HepG2 (cell line): Measurements from ENCODE around the gene HDAC4. TPM values are rescaled to one million over a fixed set of nuclear protein-coding genes. Genes with fewer than 3 reads are reported as not detected.

Experiments used
- CCDC6 ChIP-seq: sonication (generic); formaldehyde crosslinking; IDR thresholded peaks from 2 replicates; pipeline ENCODE4 v1.8.1; 2022; ENCODE audit warnings: mild to moderate bottlenecking, missing genetic modification reagents, moderate library complexity
- HCFC1 ChIP-seq: fragments of 150-350 bp; IDR thresholded peaks from 2 replicates; pipeline ENCODE4 v1.6.1; 2014; ENCODE audit warnings: low read depth, low read length
- KDM4B ChIP-seq: sonication (generic); formaldehyde crosslinking; IDR thresholded peaks from 2 replicates; pipeline ENCODE4 v1.4.0; 2020; ENCODE audit warnings: missing genetic modification reagents
- MEIS1 ChIP-seq: sonication (generic); formaldehyde crosslinking; IDR thresholded peaks from 2 replicates; pipeline ENCODE4 v1.9.0; 2021; ENCODE audit warnings: mild to moderate bottlenecking, missing genetic modification reagents, moderate library complexity, borderline replicate concordance
- NR1H2 ChIP-seq: sonication (generic); formaldehyde crosslinking; IDR thresholded peaks from 2 replicates; pipeline ENCODE4 v1.8.1; 2022; ENCODE audit warnings: low read depth, missing genetic modification reagents, borderline replicate concordance
- REPIN1 ChIP-seq: sonication (generic); formaldehyde crosslinking; IDR thresholded peaks from 2 replicates; pipeline ENCODE4 v1.8.0; 2022; ENCODE audit warnings: missing genetic modification reagents, low read depth, mild to moderate bottlenecking, borderline replicate concordance
- SOX13 ChIP-seq, 3 experiments: fragments of 450-650 bp in 1 of 3; sonication (generic) in 1 of 3; formaldehyde crosslinking in 1 of 3; IDR thresholded peaks in 2 of 3; conservative IDR thresholded peaks in 1 of 3; 2 replicates each; pipeline versions ENCODE4 v1.5.0 to v1.6.1; 2016 to 2020; ENCODE audit warnings: antibody characterized with exemption in 1 of 3, mild to moderate bottlenecking in 1 of 3, missing compliant biosample characterization in 1 of 3, missing genetic modification reagents in 1 of 3, moderate library complexity in 1 of 3
- TBX2 ChIP-seq: sonication (generic); formaldehyde crosslinking; IDR thresholded peaks from 2 replicates; pipeline ENCODE4 v1.5.0; 2020; ENCODE audit warnings: missing genetic modification reagents, mild to moderate bottlenecking, borderline replicate concordance
- TMF1 ChIP-seq: sonication (generic); formaldehyde crosslinking; IDR thresholded peaks from 2 replicates; pipeline ENCODE4 v1.8.1; 2022; ENCODE audit warnings: low read depth, missing genetic modification reagents
- ZNF143 ChIP-seq: sonication (generic); formaldehyde crosslinking; IDR thresholded peaks from 2 replicates; pipeline ENCODE4 v1.4.0; 2020; ENCODE audit warnings: missing genetic modification reagents
- ZNF251 ChIP-seq: sonication (generic); formaldehyde crosslinking; IDR thresholded peaks from 2 replicates; pipeline ENCODE4 v1.9.0; 2021; ENCODE audit warnings: mild to moderate bottlenecking, missing genetic modification reagents
- ZNF543 ChIP-seq: sonication (generic); formaldehyde crosslinking; IDR thresholded peaks from 2 replicates; pipeline ENCODE4 v1.4.0; 2020; ENCODE audit warnings: mild to moderate bottlenecking, missing genetic modification reagents
- ZNF557 ChIP-seq: sonication (generic); formaldehyde crosslinking; IDR thresholded peaks from 2 replicates; pipeline ENCODE4 v1.4.0; 2020; ENCODE audit warnings: missing genetic modification reagents
- ZNF790 ChIP-seq: sonication (generic); formaldehyde crosslinking; IDR thresholded peaks from 2 replicates; pipeline ENCODE4 v1.8.0; 2022; ENCODE audit warnings: missing genetic modification reagents, mild to moderate bottlenecking, borderline replicate concordance
- polyA plus RNA-seq, 8 experiments: library from polyadenylated mRNA; depleted of rRNA in 3 of 8; stranded (reverse) in 7 of 8; unstranded in 1 of 8; fragments of >200 nt; fragmentation: Illumina TruSeq in 4 of 8; extraction: Trizol in 4 of 8; gene quantifications; 2 replicates each; pipeline versions ENCODE4 v1.2.1 to v1.2.3, GENCODE V29; 2011 to 2016; ENCODE audit warnings: low read depth in 4 of 8, missing spikeins in 1 of 8, mixed read lengths in 1 of 8; ENCODE audit not compliant: insufficient read depth in 1 of 8
- total RNA-seq, 5 experiments: library from RNA; depleted of rRNA; stranded (reverse); fragments of >200 nt; fragmentation: Illumina TruSeq; extraction: Trizol; gene quantifications; 2 replicates each; pipeline ENCODE4 v1.2.3, GENCODE V29; 2016; ENCODE audit warnings: low read depth in 1 of 5
- TF ChIP-seq, protein P1 (sequence below): sonication (generic); formaldehyde crosslinking; conservative IDR thresholded peaks from 2 replicates; pipeline ENCODE4 v1.4.0; 2020; ENCODE audit warnings: mild to moderate bottlenecking, missing genetic modification reagents, moderate library complexity
- TF ChIP-seq, protein P2 (sequence below): conservative IDR thresholded peaks from 2 replicates; pipeline ENCODE4 v1.6.1; 2018; ENCODE audit warnings: missing genetic modification reagents
- TF ChIP-seq, protein P3 (sequence below): IDR thresholded peaks from 2 replicates; pipeline ENCODE4 v1.6.1; 2016; ENCODE audit warnings: missing compliant biosample characterization, missing genetic modification reagents, borderline replicate concordance
- TF ChIP-seq, protein P4 (sequence below): sonication (generic); formaldehyde crosslinking; IDR thresholded peaks from 2 replicates; pipeline ENCODE4 v1.5.0; 2020; ENCODE audit warnings: missing genetic modification reagents
- TF ChIP-seq, protein P5 (sequence below): sonication (generic); formaldehyde crosslinking; IDR thresholded peaks from 2 replicates; pipeline ENCODE4 v1.8.1; 2023; ENCODE audit warnings: missing genetic modification reagents, inconsistent platforms, borderline replicate concordance
- TF ChIP-seq, protein P6 (sequence below): sonication (generic); formaldehyde crosslinking; IDR thresholded peaks from 2 replicates; pipeline ENCODE4 v1.8.1; 2023; ENCODE audit warnings: mild to moderate bottlenecking, missing genetic modification reagents, borderline replicate concordance

Gene HDAC4
- total and polyA plus RNA-seq, 2 of the 13 experiments (the other 11 are each of a cell fraction or from before 2014, with no cell fraction given): 10.1 to 11.5 TPM

DNA sequence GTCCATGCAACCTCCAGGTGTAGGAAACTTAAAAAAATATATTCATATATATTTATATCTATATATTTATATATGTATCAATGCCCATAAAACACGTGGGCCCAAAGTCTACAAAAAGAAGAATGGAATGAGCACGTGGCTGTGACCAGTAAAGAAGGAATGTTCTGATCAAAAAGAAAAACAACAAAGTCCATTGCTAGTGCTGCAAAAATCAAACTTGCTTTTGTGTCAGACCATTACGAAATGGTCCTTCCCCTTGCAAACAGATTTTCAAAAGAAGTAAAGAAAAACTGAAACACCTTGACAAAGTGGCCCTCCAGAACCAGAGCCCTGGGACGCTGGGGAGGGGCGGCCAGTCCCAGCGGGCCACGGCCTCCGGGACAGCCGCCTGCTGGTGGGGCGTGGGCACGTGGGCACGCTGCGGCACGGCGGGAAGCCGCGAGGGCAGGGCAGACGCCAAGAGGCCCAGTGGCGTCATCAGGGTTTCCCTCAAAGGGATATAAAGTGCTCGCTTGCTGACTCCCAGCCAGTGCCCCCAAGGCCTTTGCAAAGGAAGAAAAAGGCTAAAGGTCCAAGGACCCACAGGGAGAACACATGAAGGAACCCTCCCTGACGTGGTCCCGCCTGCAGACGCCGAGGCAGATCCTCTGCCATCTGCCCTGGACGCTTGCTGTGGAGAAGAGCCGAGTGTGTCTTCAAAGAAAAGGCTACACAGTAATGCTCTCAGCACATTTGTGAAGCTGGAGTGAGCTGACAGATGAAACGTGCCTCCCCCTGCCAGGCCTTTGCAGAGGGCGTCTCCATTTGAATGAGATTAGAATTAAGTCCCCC lies 351.2 kb downstream of the HDAC4 start (continued):
- TF ChIP-seq, protein P1, sequence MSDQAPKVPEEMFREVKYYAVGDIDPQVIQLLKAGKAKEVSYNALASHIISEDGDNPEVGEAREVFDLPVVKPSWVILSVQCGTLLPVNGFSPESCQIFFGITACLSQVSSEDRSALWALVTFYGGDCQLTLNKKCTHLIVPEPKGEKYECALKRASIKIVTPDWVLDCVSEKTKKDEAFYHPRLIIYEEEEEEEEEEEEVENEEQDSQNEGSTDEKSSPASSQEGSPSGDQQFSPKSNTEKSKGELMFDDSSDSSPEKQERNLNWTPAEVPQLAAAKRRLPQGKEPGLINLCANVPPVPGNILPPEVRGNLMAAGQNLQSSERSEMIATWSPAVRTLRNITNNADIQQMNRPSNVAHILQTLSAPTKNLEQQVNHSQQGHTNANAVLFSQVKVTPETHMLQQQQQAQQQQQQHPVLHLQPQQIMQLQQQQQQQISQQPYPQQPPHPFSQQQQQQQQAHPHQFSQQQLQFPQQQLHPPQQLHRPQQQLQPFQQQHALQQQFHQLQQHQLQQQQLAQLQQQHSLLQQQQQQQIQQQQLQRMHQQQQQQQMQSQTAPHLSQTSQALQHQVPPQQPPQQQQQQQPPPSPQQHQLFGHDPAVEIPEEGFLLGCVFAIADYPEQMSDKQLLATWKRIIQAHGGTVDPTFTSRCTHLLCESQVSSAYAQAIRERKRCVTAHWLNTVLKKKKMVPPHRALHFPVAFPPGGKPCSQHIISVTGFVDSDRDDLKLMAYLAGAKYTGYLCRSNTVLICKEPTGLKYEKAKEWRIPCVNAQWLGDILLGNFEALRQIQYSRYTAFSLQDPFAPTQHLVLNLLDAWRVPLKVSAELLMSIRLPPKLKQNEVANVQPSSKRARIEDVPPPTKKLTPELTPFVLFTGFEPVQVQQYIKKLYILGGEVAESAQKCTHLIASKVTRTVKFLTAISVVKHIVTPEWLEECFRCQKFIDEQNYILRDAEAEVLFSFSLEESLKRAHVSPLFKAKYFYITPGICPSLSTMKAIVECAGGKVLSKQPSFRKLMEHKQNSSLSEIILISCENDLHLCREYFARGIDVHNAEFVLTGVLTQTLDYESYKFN: peak; percentile 53
- TF ChIP-seq, protein P2, sequence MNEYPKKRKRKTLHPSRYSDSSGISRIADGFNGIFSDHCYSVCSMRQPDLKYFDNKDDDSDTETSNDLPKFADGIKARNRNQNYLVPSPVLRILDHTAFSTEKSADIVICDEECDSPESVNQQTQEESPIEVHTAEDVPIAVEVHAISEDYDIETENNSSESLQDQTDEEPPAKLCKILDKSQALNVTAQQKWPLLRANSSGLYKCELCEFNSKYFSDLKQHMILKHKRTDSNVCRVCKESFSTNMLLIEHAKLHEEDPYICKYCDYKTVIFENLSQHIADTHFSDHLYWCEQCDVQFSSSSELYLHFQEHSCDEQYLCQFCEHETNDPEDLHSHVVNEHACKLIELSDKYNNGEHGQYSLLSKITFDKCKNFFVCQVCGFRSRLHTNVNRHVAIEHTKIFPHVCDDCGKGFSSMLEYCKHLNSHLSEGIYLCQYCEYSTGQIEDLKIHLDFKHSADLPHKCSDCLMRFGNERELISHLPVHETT (CRISPR knock-in tag): no peak
- TF ChIP-seq ZNF790 (no peak), SOX13 (IDR thresholded peaks at IDR 0.05) (peak; percentile 84), SOX13 (CRISPR knock-in tag; conservative IDR thresholded peaks at IDR 0.05 in 1 of 2, IDR thresholded peaks at IDR 0.05 in 1 of 2) (peak in 1 of 2 experiments; percentile 97; a peak in 2 of 4 replicates), NR1H2 (CRISPR knock-in tag) (no peak), TBX2 (no peak), REPIN1 (peak; percentile 35; the same call in 1 of the 2 replicates), ZNF143 (no peak), KDM4B (0 out of 2 replicates have a peak, but pooled peaks have one; percentile 50), ZNF251 (CRISPR knock-in tag) (no peak), HCFC1 (no peak), MEIS1 (CRISPR knock-in tag) (no peak), ZNF557 (CRISPR knock-in tag) (no peak), ZNF543 (0 out of 2 replicates have a peak, but pooled peaks have one; percentile 34), TMF1 (CRISPR knock-in tag) (no peak), CCDC6 (peak; percentile 64; the same call in 1 of the 2 replicates)
- TF ChIP-seq, protein P3, sequence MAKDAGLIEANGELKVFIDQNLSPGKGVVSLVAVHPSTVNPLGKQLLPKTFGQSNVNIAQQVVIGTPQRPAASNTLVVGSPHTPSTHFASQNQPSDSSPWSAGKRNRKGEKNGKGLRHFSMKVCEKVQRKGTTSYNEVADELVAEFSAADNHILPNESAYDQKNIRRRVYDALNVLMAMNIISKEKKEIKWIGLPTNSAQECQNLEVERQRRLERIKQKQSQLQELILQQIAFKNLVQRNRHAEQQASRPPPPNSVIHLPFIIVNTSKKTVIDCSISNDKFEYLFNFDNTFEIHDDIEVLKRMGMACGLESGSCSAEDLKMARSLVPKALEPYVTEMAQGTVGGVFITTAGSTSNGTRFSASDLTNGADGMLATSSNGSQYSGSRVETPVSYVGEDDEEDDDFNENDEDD: no peak
- TF ChIP-seq, protein P4, sequence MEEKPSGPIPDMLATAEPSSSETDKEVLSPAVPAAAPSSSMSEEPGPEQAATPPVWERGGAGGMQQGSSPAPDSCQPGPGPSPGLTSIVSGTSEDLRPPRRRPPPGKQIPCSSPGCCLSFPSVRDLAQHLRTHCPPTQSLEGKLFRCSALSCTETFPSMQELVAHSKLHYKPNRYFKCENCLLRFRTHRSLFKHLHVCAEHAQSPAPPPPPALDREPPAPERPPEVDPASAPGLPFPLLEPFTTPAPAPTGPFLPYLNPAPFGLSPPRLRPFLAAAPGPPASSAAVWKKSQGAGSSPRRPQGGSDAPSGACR: no peak
- TF ChIP-seq, protein P5, sequence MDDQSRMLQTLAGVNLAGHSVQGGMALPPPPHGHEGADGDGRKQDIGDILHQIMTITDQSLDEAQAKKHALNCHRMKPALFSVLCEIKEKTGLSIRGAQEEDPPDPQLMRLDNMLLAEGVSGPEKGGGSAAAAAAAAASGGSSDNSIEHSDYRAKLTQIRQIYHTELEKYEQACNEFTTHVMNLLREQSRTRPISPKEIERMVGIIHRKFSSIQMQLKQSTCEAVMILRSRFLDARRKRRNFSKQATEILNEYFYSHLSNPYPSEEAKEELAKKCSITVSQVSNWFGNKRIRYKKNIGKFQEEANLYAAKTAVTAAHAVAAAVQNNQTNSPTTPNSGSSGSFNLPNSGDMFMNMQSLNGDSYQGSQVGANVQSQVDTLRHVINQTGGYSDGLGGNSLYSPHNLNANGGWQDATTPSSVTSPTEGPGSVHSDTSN (CRISPR knock-in tag): no peak
- TF ChIP-seq, protein P6, sequence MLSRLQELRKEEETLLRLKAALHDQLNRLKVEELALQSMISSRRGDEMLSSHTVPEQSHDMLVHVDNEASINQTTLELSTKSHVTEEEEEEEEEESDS: no peak
